Ishikawa (cell line): ENCODE data around the gene SCFD1.

Experiments
- CEBPB ChIP-seq: IDR thresholded peaks from 2 replicates; pipeline ENCODE4 v1.6.1; 2012
- CREB1 ChIP-seq: IDR thresholded peaks from 2 replicates; pipeline ENCODE4 v1.6.1; 2012; ENCODE audit warnings: low read depth
- EGR1 ChIP-seq: IDR thresholded peaks from 2 replicates; pipeline ENCODE4 v1.6.1; 2012
- EP300 ChIP-seq: IDR thresholded peaks from 2 replicates; pipeline ENCODE4 v1.6.1; 2012; ENCODE audit warnings: borderline replicate concordance
- FOXM1 ChIP-seq: IDR thresholded peaks from 2 replicates; pipeline ENCODE4 v1.6.1; 2012; ENCODE audit warnings: low read depth, borderline replicate concordance
- NFIC ChIP-seq: IDR thresholded peaks from 2 replicates; pipeline ENCODE4 v1.6.1; 2012
- RAD21 ChIP-seq: IDR thresholded peaks from 2 replicates; pipeline ENCODE4 v1.6.1; 2012; ENCODE audit warnings: low read depth
- TAF1 ChIP-seq: IDR thresholded peaks from 2 replicates; pipeline ENCODE4 v1.6.1; 2012; ENCODE audit warnings: low read depth, mild to moderate bottlenecking
- TCF12 ChIP-seq: IDR thresholded peaks from 2 replicates; pipeline ENCODE4 v1.6.1; 2012; ENCODE audit warnings: low read depth
- TEAD4 ChIP-seq: IDR thresholded peaks from 2 replicates; pipeline ENCODE4 v1.6.1; 2012
- YY1 ChIP-seq: IDR thresholded peaks from 2 replicates; pipeline ENCODE4 v1.6.1; 2012; ENCODE audit warnings: low read depth
- ZBTB7A ChIP-seq: IDR thresholded peaks from 2 replicates; pipeline ENCODE4 v1.6.1; 2012; ENCODE audit warnings: low read depth
- TF ChIP-seq, protein P1 (sequence below): IDR thresholded peaks from 2 replicates; pipeline ENCODE4 v1.6.1; 2012
- TF ChIP-seq, protein P2 (sequence below): IDR thresholded peaks from 2 replicates; pipeline ENCODE4 v1.6.1; 2012
- TF ChIP-seq, protein P3 (sequence below): IDR thresholded peaks from 2 replicates; pipeline ENCODE4 v1.6.1; 2012; ENCODE audit warnings: low read depth, mild to moderate bottlenecking

Gene SCFD1

DNA sequence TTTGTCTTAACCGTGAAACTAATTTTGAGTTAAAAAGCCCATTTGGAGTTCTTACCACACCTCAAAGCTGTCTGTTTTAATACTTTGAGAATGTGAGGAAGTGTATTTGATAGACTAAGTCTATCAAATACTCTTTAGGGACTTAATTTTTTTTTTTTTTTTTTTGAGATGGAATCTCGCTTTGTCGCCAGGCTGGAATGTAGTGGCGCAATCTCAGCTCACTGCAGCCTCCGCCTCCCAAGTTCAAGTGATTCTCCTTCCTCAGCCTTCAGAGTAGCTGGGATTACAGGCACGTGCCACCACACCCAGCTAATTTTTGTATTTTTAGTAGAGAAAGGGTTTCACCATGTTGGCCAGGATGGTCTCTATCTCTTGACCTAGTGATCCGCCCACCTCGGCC lies 7.3 kb downstream of the SCFD1 start:
- TF ChIP-seq CEBPB (peak; percentile 71), TEAD4 (peak; percentile 24; the same call in 1 of the 2 replicates)

DNA sequence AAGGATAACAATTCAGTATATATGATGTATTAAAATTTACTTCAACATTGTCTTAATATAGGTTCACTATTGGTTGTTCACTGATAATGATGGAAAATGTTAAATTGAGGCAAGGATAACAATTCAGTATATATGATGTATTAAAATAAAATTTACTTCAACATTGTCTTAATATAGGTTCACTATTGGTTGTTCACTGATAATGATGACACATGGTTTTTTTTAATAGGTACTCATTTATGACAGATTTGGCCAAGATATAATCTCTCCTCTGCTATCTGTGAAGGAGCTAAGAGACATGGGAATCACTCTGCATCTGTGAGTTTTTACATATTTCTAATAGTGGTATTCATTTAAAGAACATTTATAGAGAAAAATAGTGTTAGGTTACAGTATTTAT lies 8.1 kb downstream of the SCFD1 start:
- TF ChIP-seq EP300 (no peak), TAF1 (no peak)
- TF ChIP-seq, protein P1, sequence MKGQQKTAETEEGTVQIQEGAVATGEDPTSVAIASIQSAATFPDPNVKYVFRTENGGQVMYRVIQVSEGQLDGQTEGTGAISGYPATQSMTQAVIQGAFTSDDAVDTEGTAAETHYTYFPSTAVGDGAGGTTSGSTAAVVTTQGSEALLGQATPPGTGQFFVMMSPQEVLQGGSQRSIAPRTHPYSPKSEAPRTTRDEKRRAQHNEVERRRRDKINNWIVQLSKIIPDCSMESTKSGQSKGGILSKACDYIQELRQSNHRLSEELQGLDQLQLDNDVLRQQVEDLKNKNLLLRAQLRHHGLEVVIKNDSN, result no peak

DNA sequence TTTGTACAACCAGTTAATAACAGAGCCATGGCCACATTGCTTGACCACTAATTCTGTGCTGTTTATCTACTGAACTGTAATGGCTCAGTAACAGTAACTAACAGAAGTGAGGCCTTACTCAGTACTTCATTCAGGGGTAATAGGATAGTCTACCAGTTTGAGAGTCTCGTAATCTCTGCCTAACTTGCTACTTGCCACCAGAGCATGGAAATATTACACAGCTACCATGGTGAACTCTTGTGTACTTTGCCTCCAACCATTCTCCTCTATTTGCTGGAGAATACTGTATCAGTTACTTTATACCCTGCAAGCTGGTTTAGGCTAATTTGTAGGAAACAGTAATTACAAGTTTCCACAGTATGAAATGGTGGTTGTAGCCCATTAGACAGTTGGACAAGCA lies 10.6 kb downstream of the SCFD1 start:
- TF ChIP-seq CREB1 (no peak), YY1 (no peak), NFIC (no peak), TCF12 (no peak), EGR1 (no peak), TAF1 (no peak), CEBPB (no peak), ZBTB7A (no peak), RAD21 (no peak), EP300 (no peak), FOXM1 (no peak), TEAD4 (no peak)
- TF ChIP-seq, protein P2, sequence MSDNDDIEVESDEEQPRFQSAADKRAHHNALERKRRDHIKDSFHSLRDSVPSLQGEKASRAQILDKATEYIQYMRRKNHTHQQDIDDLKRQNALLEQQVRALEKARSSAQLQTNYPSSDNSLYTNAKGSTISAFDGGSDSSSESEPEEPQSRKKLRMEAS, result no peak
- TF ChIP-seq, protein P3, sequence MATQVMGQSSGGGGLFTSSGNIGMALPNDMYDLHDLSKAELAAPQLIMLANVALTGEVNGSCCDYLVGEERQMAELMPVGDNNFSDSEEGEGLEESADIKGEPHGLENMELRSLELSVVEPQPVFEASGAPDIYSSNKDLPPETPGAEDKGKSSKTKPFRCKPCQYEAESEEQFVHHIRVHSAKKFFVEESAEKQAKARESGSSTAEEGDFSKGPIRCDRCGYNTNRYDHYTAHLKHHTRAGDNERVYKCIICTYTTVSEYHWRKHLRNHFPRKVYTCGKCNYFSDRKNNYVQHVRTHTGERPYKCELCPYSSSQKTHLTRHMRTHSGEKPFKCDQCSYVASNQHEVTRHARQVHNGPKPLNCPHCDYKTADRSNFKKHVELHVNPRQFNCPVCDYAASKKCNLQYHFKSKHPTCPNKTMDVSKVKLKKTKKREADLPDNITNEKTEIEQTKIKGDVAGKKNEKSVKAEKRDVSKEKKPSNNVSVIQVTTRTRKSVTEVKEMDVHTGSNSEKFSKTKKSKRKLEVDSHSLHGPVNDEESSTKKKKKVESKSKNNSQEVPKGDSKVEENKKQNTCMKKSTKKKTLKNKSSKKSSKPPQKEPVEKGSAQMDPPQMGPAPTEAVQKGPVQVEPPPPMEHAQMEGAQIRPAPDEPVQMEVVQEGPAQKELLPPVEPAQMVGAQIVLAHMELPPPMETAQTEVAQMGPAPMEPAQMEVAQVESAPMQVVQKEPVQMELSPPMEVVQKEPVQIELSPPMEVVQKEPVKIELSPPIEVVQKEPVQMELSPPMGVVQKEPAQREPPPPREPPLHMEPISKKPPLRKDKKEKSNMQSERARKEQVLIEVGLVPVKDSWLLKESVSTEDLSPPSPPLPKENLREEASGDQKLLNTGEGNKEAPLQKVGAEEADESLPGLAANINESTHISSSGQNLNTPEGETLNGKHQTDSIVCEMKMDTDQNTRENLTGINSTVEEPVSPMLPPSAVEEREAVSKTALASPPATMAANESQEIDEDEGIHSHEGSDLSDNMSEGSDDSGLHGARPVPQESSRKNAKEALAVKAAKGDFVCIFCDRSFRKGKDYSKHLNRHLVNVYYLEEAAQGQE, result no peak
- TF ChIP-seq, protein P1, result no peak

DNA sequence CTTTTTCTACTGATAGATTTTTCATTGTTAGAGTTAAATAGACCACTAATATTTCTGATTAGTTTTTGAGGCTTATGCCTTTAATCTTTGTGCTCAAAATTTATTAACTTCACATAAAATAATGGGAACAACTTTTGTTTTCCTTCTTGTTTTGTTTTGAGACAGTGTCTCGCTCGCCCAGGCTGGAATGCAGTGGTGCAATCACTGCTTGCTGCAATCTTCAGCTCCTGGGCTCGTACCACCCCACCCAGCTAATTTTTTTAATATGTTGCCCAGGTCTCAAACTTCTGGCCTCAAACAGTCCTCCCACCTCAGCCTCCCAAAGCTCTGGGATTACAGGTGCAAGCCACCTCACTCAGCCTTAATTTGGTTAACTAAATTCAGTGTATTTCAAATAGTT lies 16.8 kb downstream of the SCFD1 start:
- TF ChIP-seq EGR1, result no peak
- no peak for TF ChIP-seq ZBTB7A
- TF ChIP-seq RAD21, result no peak
- TF ChIP-seq, protein P1, result no peak
- no peak for TF ChIP-seq FOXM1
- TF ChIP-seq CREB1, result no peak
- no peak for TF ChIP-seq CEBPB
- no peak for TF ChIP-seq NFIC
- TF ChIP-seq TEAD4, result no peak
- no peak for TF ChIP-seq YY1
- TF ChIP-seq EP300, result no peak
- TF ChIP-seq, protein P2, result no peak
- no peak for TF ChIP-seq TAF1
- TF ChIP-seq TCF12, result no peak

DNA sequence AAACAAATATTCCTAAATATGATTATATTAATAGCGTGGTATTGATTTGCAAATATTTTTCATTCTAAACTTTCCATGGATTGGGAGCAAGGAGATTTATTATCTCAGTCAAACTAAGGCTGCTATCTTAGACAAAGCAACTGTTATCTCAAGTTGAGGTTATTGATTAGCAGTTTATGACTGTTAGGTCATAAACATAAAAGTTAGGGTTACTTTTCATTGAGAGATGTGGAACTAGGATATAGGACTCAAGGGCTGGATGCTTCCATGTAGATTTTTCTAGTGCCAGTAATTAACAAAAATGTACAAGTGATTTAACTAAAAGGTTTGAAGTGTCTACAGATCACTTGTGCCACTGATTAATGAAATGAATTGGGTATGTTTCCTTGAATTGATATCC lies 19.1 kb downstream of the SCFD1 start:
- no peak for TF ChIP-seq TCF12
- TF ChIP-seq, protein P2, result no peak
- TF ChIP-seq ZBTB7A, result no peak

DNA sequence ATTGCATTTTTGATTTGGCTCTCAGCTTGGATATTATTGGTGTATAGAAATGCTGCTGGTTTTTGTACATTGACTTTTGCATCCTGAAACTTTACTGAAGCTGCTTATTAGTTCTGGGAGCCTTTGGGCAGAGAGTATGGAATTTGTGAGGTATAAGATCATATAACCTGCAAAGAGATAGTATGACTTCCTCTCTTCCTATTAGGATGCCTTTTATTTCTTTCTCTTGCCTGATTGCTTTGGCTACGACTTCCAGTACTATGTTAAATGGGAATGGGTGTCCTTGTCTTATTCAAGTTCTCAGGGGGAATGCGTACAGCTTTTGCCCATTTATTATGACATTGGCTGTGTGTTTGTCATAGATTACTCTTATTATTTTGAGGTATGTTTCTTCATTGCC lies 23.5 kb downstream of the SCFD1 start:
- TF ChIP-seq FOXM1 (no peak), RAD21 (no peak), TAF1 (no peak), YY1 (no peak), CEBPB (no peak), TEAD4 (no peak), EP300 (no peak), ZBTB7A (no peak), CREB1 (no peak), NFIC (no peak), EGR1 (no peak)
- TF ChIP-seq, protein P1, result no peak
- TF ChIP-seq, protein P2, result no peak
- TF ChIP-seq, protein P3, result no peak
